ENCODE data around the gene CLASP1.

GRCh38 chr2:121694398-121695170, 45.3 kb upstream of the CLASP1 start:
- TF ChIP-seq CTCF (IDR thresholded peaks at IDR 0.05; ENCODE audit: low read length) (no peak), EZH2 (IDR thresholded peaks at IDR 0.05; ENCODE audit: borderline replicate concordance, low read length) (no peak)

All from OCI-LY1 (cell line).